ENCODE results near the gene UHRF2. TPM values are rescaled to one million over a fixed set of nuclear protein-coding genes. Genes with fewer than 3 reads are reported as not detected.

Gene UHRF2
- total and polyA plus RNA-seq, 9 of the 15 experiments (the other 6 are each of a cell fraction or from before 2014, with no cell fraction given) = 5.6 to 39.0 (median 20.1) TPM

GRCh38 chr9:6495466-6495865 is 82.5 kb downstream of the UHRF2 start:
- Histone ChIP-seq H3K79me2 (ENCODE audit: control insufficient read depth, insufficient read depth, low read length) (no peaks in the 10 kb centered on the region), H3K4me3 (no peak overlapping the region), H2AFZ (ENCODE audit: low read depth, low read length) (no peak overlapping the region), H3K36me3 (ENCODE audit: control insufficient read depth, insufficient read depth, low read length) (peaks cover 50% of the 10 kb centered on the region), H3K9me1 (ENCODE audit: control insufficient read depth, insufficient read depth, low read length) (no peaks in the 10 kb centered on the region), H3K4me1 (replicated peaks in 1 of 2; ENCODE audit: control insufficient read depth in 2 of 2, insufficient read depth in 2 of 2, low read length in 2 of 2) (no peaks in the 10 kb centered on the region), H3K4me2 (ENCODE audit: insufficient read depth, low read length) (no peak overlapping the region), H4K20me1 (replicated peaks; ENCODE audit: control insufficient read depth, insufficient read depth, low read length) (no peaks in the 10 kb centered on the region), H3K9me3 (replicated peaks; ENCODE audit: control insufficient read depth, insufficient read depth, low read depth, low read length) (no peaks in the 10 kb centered on the region), H3K9ac (ENCODE audit: insufficient read depth in 1 of 2, low read depth in 2 of 2, low read length in 2 of 2) (no peak overlapping the region), H3K27me3 (ENCODE audit: control insufficient read depth in 2 of 2, insufficient read depth in 2 of 2, low read length in 2 of 2) (no peaks in the 10 kb centered on the region), H3K27ac (ENCODE audit: extremely low read depth, low read depth, low read length) (no peak overlapping the region)
- no peak for TF ChIP-seq BRF2 (IDR thresholded peaks at IDR 0.05; ENCODE audit: borderline replicate concordance, insufficient read depth, insufficient read length)
- TF ChIP-seq ZBED1 (IDR thresholded peaks at IDR 0.05) = no peak
- no peak for TF ChIP-seq ZNF79 (CRISPR knock-in tag; IDR thresholded peaks at IDR 0.05; ENCODE audit: low read depth)
- TF ChIP-seq MAZ (CRISPR knock-in tag; conservative IDR thresholded peaks at IDR 0.05 in 1 of 2, IDR thresholded peaks at IDR 0.05 in 1 of 2) = no peak
- no peak for TF ChIP-seq ZNF311 (CRISPR knock-in tag; IDR thresholded peaks at IDR 0.05)
- no peak for TF ChIP-seq ZNF316 (IDR thresholded peaks at IDR 0.05)
- no peak for TF ChIP-seq TCF7 (IDR thresholded peaks at IDR 0.05; ENCODE audit: borderline replicate concordance)
- no peak for TF ChIP-seq TCF7L2 (IDR thresholded peaks at IDR 0.05; ENCODE audit: low read depth, low read length)
- TF ChIP-seq ZNF551 (CRISPR knock-in tag; IDR thresholded peaks at IDR 0.05) = no peak
- TF ChIP-seq FOXK1 (CRISPR knock-in tag; IDR thresholded peaks at IDR 0.05; ENCODE audit: borderline replicate concordance) = no peak
- no peak for TF ChIP-seq PHF20 (IDR thresholded peaks at IDR 0.05; ENCODE audit: partially characterized antibody)
- no peak for TF ChIP-seq CTCFL (IDR thresholded peaks at IDR 0.05; ENCODE audit: borderline replicate concordance, insufficient read depth, low read depth, low read length, poor library complexity, severe bottlenecking)
- no peak for TF ChIP-seq CC2D1A (IDR thresholded peaks at IDR 0.05)
- TF ChIP-seq ZNF75A (CRISPR knock-in tag; IDR thresholded peaks at IDR 0.05) = no peak
- TF ChIP-seq ZNF184 (CRISPR knock-in tag; IDR thresholded peaks at IDR 0.05) = no peak
- no peak for TF ChIP-seq PRDM10 (IDR thresholded peaks at IDR 0.05; ENCODE audit: partially characterized antibody)
- TF ChIP-seq ZNF408 (CRISPR knock-in tag; IDR thresholded peaks at IDR 0.05; ENCODE audit: low read depth) = no peak
- TF ChIP-seq CHCHD3 (CRISPR knock-in tag; IDR thresholded peaks at IDR 0.05) = no peak
- no peak for TF ChIP-seq PHF21A (IDR thresholded peaks at IDR 0.05; ENCODE audit: borderline replicate concordance, low read depth)
- CTCF ChIA-PET (ENCODE audit: low intra/inter-chr PET ratio) = no interaction called here
- intact Hi-C loops (cut with micrococcal nuclease) = no loop called here
- POLR2A ChIA-PET = interaction anchor here (1.0 kb wide), 1 partner anchor 9 kb away, joined by 3 read pairs; no protein-coding TSS in a partner anchor
- FAIRE-seq = no peak
- no TSS peak for BruUV-seq (replicated peaks)
- WGBS (ENCODE audit: insufficient coverage, low coverage, missing lambda C conversion rate) = 100% methylated on average over 1 of the region's 1 CpG
- in situ Hi-C loops (cut with MboI) = no loop called here
- ATAC-seq = no peak
- no peak for DNase-seq (ENCODE audit: extremely low read depth in 1 of 4, low spot score in 3 of 4)
